ENCODE data around the gene SGMS1.

SGMS1 gene

DNA sequence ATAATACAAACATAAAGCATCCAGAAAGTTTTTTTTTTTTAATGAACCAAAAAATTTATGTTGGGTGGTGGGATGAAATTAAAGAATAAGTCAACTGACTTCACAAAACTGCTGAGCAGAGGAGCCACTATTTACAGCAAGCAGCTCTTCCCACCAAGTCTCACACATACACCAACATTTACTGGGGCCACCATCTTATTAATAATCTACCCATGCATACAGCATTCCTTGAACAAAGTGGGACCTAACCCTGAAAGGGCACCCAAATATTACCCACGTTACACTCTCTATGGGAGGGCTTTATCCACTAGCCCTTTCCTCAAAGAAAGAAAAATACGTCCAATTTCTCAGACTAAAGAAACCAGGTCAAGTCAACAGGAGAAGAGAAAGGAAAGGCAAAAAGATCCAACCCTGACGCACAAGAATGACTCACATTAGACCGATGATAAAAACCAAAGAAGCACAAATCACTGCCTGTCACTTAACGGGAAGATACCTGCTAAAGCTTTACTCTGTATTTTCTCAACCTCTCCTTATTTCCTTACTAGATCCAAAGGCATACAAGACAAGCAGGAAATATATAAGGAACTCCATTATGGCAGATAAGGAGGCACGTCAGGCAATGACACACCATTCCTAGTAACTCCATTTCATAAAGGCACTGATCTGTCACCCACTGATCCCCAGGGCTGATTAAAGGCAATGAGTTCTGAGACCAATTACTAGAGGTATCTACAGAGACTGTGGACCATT lies 230.6 kb downstream of the SGMS1 start:
- H3K4me3 ChIP-seq (replicated peaks; ENCODE audit: low read depth, low read length) = no peak overlapping the region
- DNase-seq (ENCODE audit: low read depth) = no peak
- TF ChIP-seq, protein P1, sequence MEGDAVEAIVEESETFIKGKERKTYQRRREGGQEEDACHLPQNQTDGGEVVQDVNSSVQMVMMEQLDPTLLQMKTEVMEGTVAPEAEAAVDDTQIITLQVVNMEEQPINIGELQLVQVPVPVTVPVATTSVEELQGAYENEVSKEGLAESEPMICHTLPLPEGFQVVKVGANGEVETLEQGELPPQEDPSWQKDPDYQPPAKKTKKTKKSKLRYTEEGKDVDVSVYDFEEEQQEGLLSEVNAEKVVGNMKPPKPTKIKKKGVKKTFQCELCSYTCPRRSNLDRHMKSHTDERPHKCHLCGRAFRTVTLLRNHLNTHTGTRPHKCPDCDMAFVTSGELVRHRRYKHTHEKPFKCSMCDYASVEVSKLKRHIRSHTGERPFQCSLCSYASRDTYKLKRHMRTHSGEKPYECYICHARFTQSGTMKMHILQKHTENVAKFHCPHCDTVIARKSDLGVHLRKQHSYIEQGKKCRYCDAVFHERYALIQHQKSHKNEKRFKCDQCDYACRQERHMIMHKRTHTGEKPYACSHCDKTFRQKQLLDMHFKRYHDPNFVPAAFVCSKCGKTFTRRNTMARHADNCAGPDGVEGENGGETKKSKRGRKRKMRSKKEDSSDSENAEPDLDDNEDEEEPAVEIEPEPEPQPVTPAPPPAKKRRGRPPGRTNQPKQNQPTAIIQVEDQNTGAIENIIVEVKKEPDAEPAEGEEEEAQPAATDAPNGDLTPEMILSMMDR (IDR thresholded peaks at IDR 0.05; ENCODE audit: low read length, missing control alignments) = no peak

DNA sequence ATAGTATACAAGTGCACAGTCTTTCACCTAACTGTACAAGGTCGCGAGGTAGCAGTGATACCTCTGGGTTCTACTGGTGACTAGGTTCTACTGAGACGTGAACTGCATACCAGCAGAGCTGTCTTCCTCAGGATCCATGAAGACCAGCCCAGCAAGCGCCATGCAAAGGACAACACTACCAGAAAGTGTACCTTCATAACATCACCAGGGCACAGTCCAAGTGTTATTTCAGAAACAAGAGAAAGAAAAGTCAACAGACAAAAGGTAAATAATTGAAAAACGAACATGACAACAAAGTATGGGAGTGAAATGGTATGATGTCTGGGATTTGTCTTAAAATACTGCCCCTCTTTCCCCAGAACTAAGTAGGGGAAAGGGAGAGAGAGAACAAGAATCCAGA lies 231.3 kb downstream of the SGMS1 start:
- no peak for DNase-seq (ENCODE audit: low read depth)
- TF ChIP-seq, protein P1 (IDR thresholded peaks at IDR 0.05; ENCODE audit: low read length, missing control alignments) = no peak
- no peak overlapping the region for H3K4me3 ChIP-seq (replicated peaks; ENCODE audit: low read depth, low read length)

DNA sequence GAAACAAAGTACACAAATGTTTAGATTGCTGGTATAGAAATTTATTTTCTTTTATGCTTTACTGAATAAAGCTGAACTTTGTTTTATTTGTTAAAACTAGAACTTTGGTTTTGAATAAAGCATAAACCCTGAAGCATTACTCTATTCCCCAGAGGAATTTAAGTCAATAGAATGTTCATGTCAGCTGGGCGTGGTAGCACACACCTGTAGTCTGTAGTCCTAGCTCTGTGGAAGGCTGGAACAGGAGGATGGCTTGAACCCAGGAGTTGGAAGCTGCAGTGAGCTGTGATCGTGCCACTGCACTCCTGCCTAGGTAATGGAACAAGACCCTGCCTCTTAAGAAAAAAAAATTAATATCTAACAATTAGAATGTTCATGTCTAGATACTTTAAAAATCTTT lies 233.5 kb downstream of the SGMS1 start:
- H3K4me3 ChIP-seq (replicated peaks; ENCODE audit: low read depth, low read length) = no peak overlapping the region
- TF ChIP-seq, protein P1 (IDR thresholded peaks at IDR 0.05; ENCODE audit: low read length, missing control alignments) = no peak
- no peak for DNase-seq (ENCODE audit: low read depth)

DNA sequence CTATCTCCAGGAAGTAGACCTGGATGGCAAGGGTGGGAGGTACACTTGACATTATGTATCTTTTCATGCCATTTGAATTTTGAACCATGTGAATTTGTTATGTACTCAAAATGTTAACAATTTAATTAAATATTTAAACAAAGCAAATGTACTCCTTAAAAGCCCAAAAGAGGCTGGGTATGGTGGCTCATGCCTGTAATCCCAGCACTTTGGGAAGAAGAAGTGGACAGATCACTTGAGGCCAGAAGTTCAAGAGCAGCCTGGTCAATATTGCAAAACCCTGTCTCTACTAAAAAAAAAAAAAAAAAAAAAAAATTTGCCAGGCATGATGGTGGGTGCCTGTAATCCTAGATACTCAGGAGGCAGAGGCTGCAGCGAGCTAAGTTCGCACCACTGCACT lies 235.6 kb downstream of the SGMS1 start:
- TF ChIP-seq, protein P1 (IDR thresholded peaks at IDR 0.05; ENCODE audit: low read length, missing control alignments) = no peak
- no peak overlapping the region for H3K4me3 ChIP-seq (replicated peaks; ENCODE audit: low read depth, low read length)
- no peak for DNase-seq (ENCODE audit: low read depth)

DNA sequence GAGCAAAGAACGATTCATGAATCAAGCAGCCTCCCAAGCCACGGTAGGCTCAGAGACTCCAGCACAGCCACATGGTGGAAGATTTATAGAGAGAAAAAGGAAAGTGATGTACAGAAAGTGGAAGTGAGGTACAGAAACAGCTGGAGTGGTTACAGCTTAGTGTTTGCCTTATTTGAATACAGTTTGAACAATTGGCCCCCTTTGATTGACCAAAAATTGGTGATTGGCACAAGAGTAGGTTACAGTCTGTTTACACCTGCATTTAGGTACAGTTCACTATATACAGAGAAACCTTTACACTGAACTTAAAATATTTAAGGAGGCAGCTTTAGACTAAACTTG lies 236.1 kb downstream of the SGMS1 start:
- no peak for DNase-seq (ENCODE audit: low read depth)
- H3K4me3 ChIP-seq (replicated peaks; ENCODE audit: low read depth, low read length) = no peak overlapping the region
- TF ChIP-seq, protein P1 (IDR thresholded peaks at IDR 0.05; ENCODE audit: low read length, missing control alignments) = no peak

DNA sequence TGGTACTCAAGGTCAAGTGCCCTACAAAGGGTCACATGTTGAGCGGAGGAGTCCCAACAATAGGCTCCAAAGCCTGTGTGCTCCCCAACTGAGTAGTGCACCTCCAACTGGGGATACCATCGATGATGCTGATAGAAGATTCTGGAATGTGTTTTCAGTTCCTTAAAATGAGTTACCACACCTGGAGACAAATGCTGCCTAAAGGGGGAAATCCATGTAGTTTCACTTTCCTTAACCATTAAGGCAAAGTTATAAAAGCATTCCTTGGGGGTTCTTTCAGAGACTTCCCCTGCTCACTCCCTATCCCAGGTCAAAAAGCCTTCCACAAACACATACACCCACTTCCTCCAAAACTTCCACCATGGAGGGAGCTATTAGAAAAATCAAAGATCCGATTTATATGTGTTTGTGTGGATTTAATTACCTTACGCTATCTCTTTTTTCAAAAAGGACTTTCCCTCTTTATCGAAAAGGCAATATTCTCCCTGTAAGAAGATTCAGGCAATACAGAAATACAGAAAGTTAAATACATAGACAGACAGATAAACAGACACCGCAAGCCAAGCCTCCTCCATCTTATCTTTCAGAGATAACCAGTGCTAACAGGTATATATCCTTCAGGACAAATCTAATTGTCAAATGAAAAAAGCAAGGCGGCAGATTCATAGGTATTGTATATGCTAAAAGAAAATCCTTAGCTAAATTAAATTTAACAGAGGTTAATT lies 236.6 kb downstream of the SGMS1 start:
- DNase-seq (ENCODE audit: low read depth) = no peak
- H3K4me3 ChIP-seq (replicated peaks; ENCODE audit: low read depth, low read length) = no peak overlapping the region
- TF ChIP-seq, protein P1 (IDR thresholded peaks at IDR 0.05; ENCODE audit: low read length, missing control alignments) = no peak

All from fibroblast of pulmonary artery (primary cell).